ENCODE results near the gene ZNF23.

Gene ZNF23

GRCh38 chr16:71467810-71468209, 5.8 kb upstream of the ZNF23 start:
- H3K27ac ChIP-seq = no peak overlapping the region
- TF ChIP-seq CTCF (conservative IDR thresholded peaks at IDR 0.05) = no peak

DNA sequence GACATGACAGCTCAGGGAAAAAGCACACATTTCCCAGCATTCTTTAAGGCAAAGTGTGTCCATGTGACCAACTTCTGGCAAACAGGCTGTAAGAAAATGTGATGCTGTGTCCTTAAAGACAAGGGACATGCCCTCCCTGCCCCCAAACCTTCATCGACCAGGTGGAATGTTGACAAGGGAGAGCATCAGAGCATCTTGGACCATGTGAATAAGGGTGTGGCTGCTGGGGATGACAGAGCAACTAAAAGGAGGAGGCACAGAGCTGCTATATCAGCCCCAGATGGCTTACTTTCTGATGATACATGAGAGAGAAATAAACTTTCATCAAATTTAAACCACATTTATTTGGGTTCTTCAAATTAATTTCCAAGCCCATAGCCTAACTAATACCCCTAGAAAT, 2.2 kb upstream of the ZNF23 start:
- no peak overlapping the region for H3K27ac ChIP-seq
- TF ChIP-seq CTCF (conservative IDR thresholded peaks at IDR 0.05) = no peak

DNA sequence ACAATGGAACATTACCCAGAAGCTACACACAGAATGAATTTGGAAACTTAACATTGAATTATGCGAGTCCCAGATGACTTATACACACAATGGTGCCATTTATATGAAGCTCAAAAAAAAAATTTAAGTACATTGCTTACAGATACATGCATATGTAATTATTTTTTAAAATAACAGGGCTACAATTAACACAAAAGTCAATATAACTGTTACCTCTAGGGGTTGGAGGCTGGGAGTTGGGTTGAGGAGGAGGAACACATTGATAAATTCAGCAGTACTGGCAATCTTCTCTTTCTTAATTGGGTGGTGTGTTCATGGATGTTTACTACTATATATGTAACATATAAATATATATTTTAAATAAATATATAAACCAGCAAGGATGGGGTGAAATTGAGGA, 1.1 kb downstream of the ZNF23 start:
- no peak overlapping the region for H3K27ac ChIP-seq
- TF ChIP-seq CTCF (conservative IDR thresholded peaks at IDR 0.05) = no peak

DNA sequence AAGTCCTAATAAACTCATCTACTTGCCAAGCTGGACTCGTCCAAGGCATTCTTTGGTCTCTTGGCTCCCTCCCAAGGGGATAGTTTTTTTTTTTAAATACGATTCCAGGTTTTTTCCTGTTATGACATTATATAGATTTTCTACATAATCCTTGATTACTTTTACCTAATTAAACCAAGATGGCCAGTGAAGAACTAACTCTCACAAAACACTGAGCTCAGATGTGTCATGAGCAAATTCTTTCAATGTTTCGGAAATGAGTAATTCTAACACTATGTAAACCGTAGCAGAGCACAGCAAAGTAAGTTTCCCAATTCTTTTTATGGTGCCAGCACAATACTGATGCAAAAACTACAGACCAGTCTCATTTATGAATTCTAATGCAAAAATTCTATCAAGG, 1.8 kb downstream of the ZNF23 start:
- H3K27ac ChIP-seq = no peak overlapping the region
- no peak for TF ChIP-seq CTCF (conservative IDR thresholded peaks at IDR 0.05)

DNA sequence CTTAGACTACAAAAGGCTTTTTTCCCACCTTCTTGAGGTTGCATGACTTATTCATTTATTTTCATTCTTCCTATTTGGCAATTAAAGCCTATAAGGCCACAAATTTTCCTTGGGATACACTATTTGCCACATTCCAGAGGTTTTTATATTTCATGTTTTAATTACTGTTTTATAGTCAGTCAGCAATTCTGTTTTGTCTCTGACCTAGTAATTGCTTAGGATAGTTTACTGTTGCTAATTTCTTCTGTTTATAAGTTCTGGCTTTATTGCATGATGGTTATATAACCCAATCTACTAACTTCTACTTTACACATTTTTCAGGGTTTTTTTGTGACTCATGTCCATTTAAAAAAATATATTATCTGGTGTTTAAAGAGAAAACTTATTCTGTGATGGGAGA, 2.5 kb downstream of the ZNF23 start:
- no peak overlapping the region for H3K27ac ChIP-seq

GRCh38 chr16:71456801-71457200, 5.2 kb downstream of the ZNF23 start:
- H3K27ac ChIP-seq = peak overlapping the region; percentile 38
- no peak for TF ChIP-seq CTCF (conservative IDR thresholded peaks at IDR 0.05)

More for the DNA sequence above, 2.5 kb downstream of the ZNF23 start:
- no peak for TF ChIP-seq CTCF (conservative IDR thresholded peaks at IDR 0.05)

DNA sequence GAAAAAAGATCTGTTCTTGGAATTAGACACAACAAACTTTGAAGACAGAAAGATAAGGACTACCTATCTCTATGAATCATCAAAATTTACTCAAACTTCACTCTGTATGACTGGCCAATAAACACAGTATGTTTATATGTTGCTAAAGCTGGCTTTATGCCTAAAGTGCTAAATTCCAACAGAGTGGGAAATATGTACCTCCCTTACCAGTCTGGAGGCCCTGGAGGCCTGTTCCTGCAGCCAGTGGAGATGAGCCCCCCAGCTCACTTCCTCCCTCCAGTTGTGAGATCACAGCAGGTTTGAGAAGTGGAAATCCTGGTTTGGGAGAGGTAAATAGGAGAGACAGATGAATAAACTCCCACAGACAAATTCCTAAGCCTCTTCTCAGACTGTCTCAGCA, 9.0 kb downstream of the ZNF23 start:
- TF ChIP-seq CTCF (conservative IDR thresholded peaks at IDR 0.05) = no peak

DNA sequence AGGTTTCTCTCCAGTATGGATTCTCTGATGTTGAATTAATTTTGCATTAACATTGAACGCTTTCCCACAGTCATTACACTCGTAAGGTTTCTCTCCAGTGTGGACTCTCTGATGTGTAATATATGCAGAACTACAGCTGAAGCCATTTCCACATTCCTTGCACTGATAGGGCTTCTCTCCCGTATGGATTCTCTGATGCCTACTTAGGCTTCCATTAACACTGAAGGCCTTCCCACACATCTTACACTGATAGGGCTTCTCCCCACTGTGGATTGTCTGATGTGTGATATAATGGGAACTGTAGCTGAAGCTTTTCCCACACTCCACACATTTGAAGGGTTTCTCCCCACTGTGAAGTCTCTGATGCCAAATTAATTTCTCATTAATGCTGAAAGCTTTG, 13.0 kb downstream of the ZNF23 start:
- no peak overlapping the region for H3K27ac ChIP-seq
- no peak for TF ChIP-seq CTCF (conservative IDR thresholded peaks at IDR 0.05)

More for the DNA sequence above, 9.0 kb downstream of the ZNF23 start:
- H3K27ac ChIP-seq = no peak overlapping the region
